HG02610 (cell line): ENCODE measurements around the gene KLK8.

Experiments
- ATAC-seq: cut with Tn5 transposase; IDR thresholded peaks from one replicate; pipeline ENCODE4 v1.9.1; 2021; ENCODE audit warnings: mild to moderate bottlenecking, moderate library complexity; ENCODE audit not compliant: unreplicated experiment

Gene KLK8, protein sequence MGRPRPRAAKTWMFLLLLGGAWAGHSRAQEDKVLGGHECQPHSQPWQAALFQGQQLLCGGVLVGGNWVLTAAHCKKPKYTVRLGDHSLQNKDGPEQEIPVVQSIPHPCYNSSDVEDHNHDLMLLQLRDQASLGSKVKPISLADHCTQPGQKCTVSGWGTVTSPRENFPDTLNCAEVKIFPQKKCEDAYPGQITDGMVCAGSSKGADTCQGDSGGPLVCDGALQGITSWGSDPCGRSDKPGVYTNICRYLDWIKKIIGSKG

DNA sequence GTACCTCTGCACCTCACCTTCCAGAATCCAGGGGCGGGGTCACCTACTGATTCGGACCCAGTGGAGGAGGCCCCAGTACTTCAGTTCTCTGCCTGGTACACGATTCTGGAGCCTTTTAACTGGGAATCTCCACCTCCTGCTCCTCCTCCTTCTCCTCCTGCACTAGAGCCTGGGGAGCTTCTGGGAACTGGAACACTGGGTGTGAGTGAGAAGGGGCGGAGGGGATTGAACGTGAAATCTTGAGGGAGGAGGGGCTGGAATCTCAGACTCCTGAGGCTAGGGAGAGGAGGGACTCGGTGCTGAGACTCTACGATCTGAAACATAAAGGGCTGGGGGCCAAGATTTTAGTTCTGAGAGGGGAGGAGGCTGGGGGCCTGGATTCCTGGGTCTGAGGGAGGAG is at the start of gene KLK8:
Gene KLK8, minus strand, starts transcription at position 90 of the 400 bp plus-strand sequence. CDS start 437 bp downstream, outside the sequence.
- no peak for ATAC-seq

DNA sequence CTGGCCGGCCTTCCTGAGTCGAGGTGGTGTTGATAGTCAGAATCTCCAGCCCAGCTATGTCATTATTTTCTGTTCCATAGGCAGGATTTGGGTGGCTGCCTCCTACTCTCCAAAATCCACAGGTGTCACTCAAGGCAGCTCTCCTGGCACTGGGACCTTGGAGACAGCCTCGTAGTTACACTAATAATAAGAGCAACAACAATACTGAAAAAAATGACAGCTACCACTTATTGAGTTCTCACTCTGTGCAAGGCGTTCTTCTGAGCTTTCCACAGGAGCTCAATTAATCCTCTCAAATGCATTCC is 45.6 kb upstream of the KLK8 start:
- ATAC-seq = no peak

DNA sequence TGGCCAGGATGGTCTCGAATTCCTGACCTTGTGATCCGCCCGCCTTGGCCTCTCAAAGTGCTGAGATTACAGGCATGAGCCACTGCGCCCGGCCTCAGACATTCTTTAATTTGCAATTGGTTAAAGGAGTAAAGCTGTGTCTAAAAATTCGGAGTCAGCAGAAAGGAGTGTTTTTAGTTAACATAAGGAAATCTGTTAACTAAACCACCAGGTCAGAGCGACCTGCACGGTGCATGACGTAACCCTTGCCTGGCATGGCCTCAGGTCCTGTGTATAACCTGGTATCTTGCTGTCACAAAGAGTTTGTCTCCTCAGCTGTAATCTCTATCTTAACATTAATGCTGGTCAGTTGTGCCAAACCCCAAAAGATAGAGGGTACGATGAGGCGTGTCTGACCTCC is 42.9 kb upstream of the KLK8 start:
- no peak for ATAC-seq

DNA sequence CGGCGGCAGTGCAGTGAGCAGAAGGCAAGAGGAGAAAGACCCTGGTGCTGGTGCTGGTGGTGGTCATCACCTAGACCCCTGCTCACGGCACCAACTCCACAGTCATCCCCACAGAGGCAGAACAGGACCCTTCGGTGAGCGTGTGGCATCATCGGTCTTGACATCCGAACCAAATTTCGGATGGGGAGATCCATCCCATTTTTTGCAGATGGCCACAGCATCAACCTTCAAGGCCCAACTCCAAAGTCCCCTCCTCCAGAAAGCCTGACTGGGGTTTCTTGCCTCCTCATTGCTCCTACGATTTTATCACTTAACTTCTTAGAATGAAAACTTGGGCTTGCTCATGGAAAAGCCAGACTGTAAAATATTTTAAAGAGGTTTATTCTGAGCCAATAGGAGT is 42.1 kb upstream of the KLK8 start:
- no peak for ATAC-seq

DNA sequence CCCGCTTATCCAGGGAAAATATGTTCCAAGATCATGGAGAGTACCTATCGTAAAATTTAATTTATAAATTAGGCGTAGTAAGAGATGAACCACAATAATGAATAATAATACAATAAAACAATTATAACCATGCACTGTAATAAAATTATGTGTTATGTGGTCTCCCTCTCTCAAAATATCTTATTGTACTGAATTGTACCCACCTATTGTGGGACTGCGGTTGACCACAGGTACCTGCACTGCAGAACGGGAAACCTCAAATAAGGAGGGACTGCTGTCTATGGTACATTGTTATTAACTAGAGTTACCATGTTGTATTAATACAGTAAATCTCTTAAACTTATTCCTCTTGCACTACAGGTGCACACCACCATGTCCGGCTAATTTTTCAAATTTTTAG is 38.7 kb upstream of the KLK8 start:
- no peak for ATAC-seq

DNA sequence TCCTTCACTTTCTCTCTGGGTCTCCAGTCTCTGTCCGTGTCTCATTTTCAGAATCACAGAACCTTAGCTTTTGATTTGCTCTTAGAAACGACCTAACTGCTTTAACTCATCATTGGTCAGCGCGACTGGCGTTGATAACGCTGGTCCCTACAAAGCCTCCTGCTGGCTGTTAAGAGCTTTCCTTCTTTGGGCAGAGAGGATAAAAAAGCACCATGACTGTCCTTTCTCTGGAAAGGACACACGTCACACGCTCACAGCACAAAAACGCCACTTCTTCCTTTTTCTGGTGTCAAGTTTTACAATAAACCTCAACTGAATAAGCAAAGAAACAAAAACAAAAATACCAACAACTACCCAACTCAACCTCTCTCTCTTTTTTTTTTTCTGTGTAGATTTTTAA is 35.1 kb upstream of the KLK8 start:
- ATAC-seq = no peak

DNA sequence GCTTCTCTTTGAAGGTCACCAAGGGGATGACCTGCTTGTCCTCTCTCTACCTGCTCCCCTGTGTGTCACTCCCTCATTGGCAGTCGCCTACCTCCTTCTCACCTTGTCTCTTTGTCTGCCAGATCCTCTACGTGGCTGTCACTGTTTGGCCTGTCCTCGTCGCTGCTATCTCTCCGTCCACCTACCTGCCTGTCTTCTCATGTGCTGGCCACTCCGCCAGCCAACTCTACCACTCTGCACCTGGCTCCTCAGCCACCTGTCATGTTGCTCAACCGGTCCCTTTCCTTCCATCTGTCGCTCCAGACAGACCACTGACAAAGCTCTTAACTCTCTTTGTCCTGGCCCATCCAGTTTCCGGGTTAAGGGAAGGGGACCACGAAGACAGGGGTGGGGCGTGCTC is 33.3 kb upstream of the KLK8 start, which contains the start of gene KLK12:
Gene KLK12, minus strand, starts transcription at position 299 of the 400 bp plus-strand sequence. CDS start 381 bp downstream, outside the sequence.
- ATAC-seq = no peak

DNA sequence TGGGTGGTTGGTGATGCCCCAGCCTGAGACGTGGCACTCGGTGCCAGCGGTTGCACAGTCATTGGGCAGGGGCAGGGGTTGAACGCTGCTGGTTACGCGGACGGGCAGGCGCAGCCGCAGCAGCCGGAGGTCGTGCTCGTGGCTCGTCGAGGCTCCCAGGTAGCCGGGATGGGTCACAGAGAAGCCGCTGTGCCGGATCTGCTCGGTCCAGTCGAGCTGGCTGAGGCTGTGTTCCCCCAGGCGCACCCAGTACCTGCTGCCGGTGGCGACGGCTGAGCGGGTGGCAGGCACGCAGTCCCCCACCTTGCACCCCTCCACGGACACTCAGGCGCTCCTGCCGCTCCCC is 30.4 kb upstream of the KLK8 start:
- ATAC-seq = no peak

DNA sequence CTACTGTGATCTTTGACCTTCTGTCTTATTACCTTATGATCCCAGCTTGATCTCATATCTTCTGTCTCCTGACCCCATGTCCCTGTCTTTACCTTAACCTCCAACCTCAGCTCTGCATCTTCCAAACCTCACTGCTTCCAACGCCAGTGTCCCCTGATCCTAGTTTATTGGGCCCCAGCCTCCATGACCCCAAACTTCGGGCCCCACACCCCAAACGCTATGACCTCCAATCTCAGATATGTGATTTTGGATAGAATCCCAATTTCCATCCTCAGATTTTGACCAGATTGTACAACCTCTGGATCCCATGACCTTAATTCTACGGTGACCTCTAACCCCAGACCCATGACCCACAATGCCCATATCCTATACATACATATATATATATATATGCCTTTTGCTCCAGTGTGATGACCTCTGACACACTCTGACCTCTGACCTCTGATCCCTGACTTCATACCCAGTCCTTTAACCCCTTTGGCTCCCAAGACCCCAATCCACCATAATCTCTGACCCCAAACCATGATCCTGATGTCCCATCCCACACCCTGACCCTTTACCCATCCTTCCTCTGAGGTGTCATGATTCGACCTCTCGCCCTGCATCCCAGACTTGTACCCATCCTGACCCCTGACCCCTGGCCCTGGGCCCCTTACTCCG is 29.9 kb upstream of the KLK8 start:
- no peak for ATAC-seq

DNA sequence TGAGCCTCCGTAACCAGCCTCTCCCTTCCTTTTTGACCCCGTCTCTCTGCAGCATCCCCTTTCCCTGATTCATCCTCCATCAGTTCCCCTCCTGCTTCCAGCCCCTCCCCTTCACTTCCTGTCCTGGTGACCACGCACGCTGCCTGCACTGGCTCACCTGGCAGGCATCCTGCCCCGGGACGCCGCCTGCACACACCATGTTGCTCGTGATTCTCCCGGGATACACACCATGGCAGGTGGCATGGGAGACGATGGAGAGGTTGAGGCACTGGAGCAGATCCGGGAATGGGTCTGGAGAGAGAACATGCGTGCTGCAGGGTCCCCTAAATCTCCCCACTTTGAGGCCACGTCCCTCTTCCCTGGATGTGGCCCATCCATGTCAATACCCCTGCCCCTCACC is 29.2 kb upstream of the KLK8 start:
- ATAC-seq = no peak

DNA sequence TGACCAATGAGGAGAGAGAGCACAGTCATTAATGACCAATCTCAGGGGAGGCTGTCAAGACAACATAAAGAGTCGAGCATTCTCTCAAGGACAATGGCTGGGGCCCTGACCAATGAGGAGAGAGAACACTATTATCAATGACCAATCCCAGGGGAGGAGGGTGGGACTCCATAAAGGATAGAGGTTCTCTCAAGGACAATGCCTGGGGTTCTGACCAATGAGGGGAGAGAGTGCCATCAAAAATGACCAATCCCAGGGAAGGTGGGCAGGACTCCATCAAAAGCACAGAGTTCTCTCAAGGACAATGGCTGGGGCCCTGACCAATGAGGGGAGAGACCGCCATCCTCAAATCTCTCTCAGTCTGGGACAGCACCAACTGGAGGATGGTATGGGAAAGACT is 28.3 kb upstream of the KLK8 start:
- ATAC-seq = no peak

DNA sequence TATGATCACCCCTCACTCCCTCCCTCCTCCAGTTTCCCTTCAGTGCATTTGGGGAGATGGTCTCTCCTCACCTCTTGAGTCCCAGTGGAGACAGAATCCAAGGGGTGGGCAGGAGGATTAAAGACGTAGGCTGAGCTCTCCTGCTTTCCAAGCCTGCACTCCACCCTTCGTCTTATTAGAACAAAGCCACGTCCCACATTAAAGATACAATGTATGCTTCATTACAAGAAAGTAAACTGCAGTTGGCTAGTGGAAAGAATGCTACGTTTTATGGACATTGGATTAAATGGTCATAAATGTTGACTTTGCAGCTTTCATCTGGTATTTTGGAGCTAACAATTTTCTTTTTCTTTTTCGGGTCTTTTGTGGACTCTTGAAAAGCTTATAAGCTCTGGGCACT is 26.5 kb upstream of the KLK8 start:
- ATAC-seq = no peak

DNA sequence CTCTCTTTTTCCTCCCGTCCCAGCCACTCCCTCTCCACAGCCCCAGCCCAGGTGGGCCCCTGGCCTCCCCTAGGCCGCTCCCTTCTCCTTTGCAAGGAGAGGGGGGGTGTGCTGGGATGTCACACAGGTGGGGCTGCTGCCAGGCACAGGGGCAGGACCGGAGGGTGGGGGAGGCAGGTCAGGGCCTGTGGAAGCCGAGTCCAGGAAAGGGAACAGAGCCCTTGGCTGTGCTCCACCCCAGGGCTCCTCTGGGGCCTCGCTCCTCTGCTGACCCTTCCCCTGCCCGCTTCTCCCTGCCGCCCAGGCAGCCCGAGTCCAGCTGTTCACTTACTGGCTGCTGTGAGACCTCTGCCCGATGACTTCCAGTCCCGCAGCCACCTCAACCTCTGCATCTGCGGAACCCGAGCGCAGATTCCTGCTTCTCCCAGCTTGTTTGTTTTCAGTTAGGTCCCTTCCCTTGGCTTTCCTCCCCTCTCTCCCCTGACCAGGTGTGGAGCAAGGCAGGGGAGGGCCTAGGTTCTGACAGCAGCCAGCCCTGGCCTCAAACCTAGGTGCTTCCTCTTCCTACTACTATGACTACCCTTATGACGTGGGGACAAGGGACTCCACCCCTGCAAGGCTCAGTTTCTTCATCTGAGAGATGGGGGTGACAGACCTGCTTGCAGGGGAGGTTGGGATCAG is 25.9 kb upstream of the KLK8 start:
- ATAC-seq = no peak

DNA sequence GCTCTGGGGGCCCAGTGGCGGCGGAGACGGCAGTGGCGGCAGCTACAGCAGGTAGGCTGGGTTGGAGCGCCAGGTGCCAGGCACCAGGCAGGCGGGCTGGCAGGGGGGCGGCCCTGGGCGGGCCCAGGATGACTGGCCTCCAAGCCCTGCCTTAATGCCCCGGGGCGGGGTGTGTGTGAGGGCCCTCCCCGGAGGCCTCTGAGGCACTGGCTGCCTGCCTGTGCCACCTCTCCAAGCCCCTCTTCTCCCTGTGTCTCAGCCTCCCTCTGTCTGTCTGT is 25.1 kb upstream of the KLK8 start, which contains the start of gene KLK11:
Gene KLK11, minus strand, starts transcription at position 63 of the 278 bp plus-strand sequence. CDS start 985 bp downstream, outside the sequence.
- ATAC-seq = no peak

DNA sequence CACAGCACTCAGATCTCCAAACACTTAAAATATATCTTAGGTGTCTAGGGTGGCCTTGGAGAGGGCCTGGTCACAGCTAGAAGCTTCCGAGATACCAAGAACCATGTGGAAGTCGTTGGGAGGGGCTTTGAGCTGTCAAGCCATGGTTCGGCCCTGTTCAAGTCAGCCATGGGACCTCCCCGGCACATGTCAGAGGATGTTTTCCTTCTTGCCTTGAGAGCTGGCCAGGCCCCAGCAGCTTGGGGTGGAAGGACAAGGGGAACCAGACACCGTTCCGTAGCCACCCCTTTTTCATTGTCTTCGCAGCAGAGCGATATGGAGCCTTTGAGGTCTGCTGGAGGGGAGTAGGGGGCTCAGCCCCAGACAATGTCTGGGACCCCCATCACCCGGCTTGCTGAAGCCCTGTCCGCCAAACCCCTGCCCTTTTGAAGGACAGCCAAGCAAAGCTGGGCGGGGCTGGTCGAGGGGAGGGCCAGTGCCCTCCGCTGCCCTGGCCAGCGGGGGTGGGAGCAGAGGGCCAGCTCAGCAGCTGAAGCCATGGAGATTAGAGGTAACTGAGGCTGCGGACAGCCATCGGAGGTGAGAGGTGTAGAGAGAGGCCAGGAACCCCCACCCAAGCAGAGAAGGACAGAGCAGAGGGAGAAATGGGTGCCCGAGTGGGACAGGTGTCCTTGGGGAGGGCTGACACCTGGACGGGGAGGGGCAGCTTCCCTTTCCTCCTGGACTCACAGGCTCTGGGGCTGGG is 24.6 kb upstream of the KLK8 start:
- ATAC-seq = no peak

DNA sequence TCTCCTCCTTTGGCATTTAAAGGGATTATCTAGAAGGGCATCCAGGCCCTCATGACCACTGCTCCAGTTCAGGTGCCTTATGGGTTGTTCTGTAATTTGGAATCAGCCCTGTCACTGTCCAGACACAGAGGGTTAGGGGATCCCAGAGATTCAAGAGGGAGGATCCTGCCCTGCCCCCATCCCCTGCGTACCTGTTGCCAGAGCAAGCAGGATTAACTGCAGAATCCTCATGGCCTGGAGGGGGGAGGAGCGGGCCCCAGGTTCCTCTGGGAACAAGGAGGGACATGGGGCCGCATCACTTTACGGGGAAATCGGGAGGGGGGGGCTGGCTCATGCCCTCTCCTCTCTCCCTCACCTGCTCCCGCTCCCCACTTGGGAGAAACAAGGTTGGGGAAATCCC is 24.0 kb upstream of the KLK8 start:
- ATAC-seq = no peak

DNA sequence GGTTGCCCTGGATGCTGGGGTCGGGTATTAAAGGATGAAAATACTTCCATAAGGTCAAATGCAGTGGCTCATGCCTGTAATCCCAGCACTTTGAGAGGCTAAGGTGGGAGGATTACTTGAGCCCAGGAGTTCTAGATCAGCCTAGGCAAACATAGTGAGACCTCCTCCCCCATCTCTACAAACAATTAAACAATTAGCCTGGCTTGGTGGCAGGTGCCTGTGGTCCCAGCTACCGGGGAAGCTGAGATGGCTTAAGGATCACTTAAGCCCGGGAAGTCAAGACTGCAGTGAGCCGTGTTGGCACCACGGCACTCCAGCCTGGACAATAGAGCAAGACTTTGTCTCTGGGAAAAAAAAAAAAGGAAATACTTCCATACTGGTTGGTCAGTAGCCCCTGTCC is 23.5 kb upstream of the KLK8 start:
- ATAC-seq = no peak

DNA sequence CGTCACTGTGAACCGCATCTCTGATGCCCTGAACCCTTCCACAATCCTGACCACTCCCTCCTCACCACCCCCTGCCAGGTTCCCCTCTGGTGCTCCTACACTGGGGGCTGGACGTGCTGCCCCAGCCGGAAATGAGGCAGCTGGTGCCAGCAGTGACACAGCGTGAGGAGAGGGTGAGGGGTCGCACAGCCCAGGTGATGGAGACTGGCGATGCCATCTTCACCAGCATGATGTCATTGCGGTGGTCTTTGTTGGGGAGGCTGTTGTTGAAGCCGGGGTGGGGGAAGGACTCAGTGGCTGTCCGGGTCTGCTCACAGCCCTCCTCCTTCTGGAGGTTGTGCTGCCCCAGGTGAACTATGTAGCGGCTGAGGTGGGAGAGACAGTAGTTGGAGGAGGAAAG is 22.5 kb upstream of the KLK8 start:
- no peak for ATAC-seq

DNA sequence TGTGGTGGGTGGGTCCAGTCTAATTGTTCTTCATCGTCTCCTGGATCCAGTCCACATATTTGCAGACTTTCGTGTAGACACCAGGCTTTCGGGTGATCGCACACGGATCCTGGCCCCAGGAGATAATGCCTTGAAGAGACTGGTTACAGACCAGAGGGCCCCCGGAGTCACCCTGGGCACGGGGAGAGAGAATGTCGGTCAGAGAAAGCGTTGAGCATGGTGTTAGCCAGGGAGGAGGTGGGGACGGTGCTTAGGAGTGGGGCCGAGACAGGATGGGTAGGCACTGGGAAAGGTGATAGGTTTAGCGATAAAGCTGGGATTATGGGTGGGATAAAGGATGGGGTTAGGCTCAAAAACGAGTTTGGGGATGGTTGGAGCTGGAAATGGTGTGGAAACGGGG is 21.1 kb upstream of the KLK8 start:
- ATAC-seq = no peak

DNA sequence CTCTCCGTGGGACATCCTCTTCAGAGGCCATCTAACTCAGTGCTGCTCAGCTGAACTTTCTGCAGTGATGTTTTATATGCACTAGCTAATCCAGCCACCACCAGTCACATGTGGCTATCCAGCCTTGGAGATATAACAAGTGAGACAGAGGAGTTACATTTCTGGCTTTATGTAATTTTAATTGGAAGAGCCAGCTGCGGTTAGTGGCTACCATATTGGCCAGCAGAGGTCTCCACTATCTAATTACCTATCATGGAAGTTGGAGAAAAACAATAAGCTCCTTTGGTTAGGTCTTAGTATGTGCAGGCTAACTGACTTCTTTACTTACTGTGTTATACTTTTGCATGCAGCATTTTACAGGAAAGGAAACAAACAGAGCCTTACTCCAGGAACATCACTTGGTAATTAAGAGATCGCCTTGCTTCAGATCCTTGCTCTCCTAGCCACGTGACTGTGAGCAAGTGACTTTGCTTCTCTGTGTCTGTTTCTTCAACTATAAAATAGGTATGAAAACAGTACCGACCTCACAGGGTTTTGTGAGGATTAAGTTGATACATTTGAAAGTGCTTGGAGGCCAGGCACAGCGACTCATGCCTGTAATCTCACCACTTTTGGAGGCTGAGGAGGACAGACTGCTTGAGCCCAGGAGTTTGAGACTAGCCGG is 19.7 kb upstream of the KLK8 start:
- ATAC-seq = no peak

DNA sequence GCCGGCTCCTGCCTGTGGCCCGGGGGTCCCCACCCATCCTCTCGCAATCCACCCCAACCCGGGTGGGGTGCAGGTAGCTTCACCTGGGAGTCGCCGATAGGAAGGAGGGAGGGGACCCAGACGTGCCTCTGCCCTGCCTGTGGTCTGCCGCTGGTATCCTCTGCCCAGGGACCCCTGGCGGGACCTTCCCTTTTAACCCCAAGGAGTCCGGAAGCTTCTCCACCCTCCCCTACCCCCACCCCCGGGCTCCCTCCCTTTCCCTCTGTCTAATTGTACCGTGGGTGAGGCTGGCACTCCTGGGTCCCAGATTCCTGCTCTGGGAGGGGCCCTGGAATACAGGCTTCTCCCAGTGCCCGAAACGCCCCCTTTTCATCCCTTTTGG is 18.1 kb upstream of the KLK8 start, which contains the start of gene KLK10:
Gene KLK10, minus strand, starts transcription at position 166 of the 382 bp plus-strand sequence. CDS start 579 bp downstream, outside the sequence.
- ATAC-seq = no peak
